ENCODE measurements around the gene EP400.

DNA sequence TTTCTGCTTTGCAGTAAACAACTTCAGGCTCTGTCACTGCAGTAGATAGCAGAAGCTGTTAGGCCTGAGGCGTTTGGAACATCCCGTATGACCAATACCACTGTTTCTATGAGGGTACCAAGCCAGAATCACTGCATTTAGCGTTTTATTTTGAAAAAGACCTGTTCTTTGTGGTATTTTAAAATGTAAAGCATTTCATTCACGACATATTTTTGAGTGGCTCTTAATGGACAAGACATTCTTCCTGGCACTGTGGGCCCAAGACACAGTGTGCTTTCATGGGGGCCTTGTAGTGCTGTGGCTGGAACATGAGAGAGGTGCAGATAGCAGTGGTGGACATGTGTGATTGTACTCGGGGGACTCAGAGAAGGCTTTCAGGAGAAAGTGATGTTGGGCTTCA lies 107.9 kb downstream of the EP400 start:
- TF ChIP-seq, protein P1, sequence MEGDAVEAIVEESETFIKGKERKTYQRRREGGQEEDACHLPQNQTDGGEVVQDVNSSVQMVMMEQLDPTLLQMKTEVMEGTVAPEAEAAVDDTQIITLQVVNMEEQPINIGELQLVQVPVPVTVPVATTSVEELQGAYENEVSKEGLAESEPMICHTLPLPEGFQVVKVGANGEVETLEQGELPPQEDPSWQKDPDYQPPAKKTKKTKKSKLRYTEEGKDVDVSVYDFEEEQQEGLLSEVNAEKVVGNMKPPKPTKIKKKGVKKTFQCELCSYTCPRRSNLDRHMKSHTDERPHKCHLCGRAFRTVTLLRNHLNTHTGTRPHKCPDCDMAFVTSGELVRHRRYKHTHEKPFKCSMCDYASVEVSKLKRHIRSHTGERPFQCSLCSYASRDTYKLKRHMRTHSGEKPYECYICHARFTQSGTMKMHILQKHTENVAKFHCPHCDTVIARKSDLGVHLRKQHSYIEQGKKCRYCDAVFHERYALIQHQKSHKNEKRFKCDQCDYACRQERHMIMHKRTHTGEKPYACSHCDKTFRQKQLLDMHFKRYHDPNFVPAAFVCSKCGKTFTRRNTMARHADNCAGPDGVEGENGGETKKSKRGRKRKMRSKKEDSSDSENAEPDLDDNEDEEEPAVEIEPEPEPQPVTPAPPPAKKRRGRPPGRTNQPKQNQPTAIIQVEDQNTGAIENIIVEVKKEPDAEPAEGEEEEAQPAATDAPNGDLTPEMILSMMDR (IDR thresholded peaks at IDR 0.05): no peak
- TF ChIP-seq ZFX (IDR thresholded peaks at IDR 0.05; ENCODE audit: borderline replicate concordance): no peak
